SU-DHL-6 (cell line): ENCODE results near the gene MAPK13.

Source experiments
- CTCF ChIP-seq: fragments of 200-600 bp; sonication (generic); IDR thresholded peaks from one replicate; pipeline ENCODE4 v1.5.1; 2017; ENCODE audit warnings: antibody characterized with exemption, mild to moderate bottlenecking, low read length, moderate library complexity; ENCODE audit not compliant: insufficient read depth, poor library complexity, severe bottlenecking
- EZH2phosphoT487 ChIP-seq: fragments of 200-600 bp; sonication (generic), shearing (Covaris generic); conservative IDR thresholded peaks from 2 replicates; pipeline ENCODE4 v1.6.1; 2018; ENCODE audit warnings: mild to moderate bottlenecking, antibody characterized with exemption, low read length, moderate library complexity, mixed read lengths

GRCh38 chr6:36155662-36156061, 25.3 kb downstream of the MAPK13 start:
- TF ChIP-seq CTCF (no peak), EZH2phosphoT487 (no peak)
